ENCODE data around the gene TGOLN2. TPM values are rescaled to one million over a fixed set of nuclear protein-coding genes. Genes with fewer than 3 reads are reported as not detected.

The TGOLN2 gene
- total and polyA plus RNA-seq, 2 of the 13 experiments (the other 11 are each of a cell fraction or from before 2014, with no cell fraction given), result 99.6 to 155 TPM

GRCh38 chr2:85326406-85327159 lies 1.2 kb downstream of the TGOLN2 start (continued):
- TF ChIP-seq ZC3H4 (CRISPR knock-in tag; IDR thresholded peaks at IDR 0.05; ENCODE audit: borderline replicate concordance) (no peak), TAF1 (CRISPR knock-in tag; IDR thresholded peaks at IDR 0.05) (peak; percentile 68), ZNF660 (CRISPR knock-in tag; IDR thresholded peaks at IDR 0.05; ENCODE audit: borderline replicate concordance, low read depth) (no peak), ZNF646 (CRISPR knock-in tag; IDR thresholded peaks at IDR 0.05) (no peak), KDM5B (CRISPR knock-in tag; IDR thresholded peaks at IDR 0.05; ENCODE audit: borderline replicate concordance) (peak; percentile 18; the same call in 1 of the 2 replicates), CEBPZ (IDR thresholded peaks at IDR 0.05; ENCODE audit: low read length) (no peak), FOSL1 (CRISPR knock-in tag; IDR thresholded peaks at IDR 0.05; ENCODE audit: borderline replicate concordance) (no peak), RBAK (CRISPR knock-in tag; IDR thresholded peaks at IDR 0.05) (no peak), ZMAT3 (CRISPR knock-in tag; conservative IDR thresholded peaks at IDR 0.05) (no peak), ZNF235 (CRISPR knock-in tag; IDR thresholded peaks at IDR 0.05; ENCODE audit: borderline replicate concordance) (no peak), ASH2L (IDR thresholded peaks at IDR 0.05; ENCODE audit: insufficient read length, low read depth, low read length) (no peak), ZNF749 (CRISPR knock-in tag; IDR thresholded peaks at IDR 0.05; ENCODE audit: borderline replicate concordance) (no peak), NCOA1 (CRISPR knock-in tag; IDR thresholded peaks at IDR 0.05) (no peak), MXI1 (IDR thresholded peaks at IDR 0.05; ENCODE audit: borderline replicate concordance, low read depth, low read length) (no peak), UBTF (CRISPR knock-in tag; IDR thresholded peaks at IDR 0.05) (no peak; the same call in 1 of the 2 replicates), MXD1 (CRISPR knock-in tag; IDR thresholded peaks at IDR 0.05) (no peak), RFX1 (IDR thresholded peaks at IDR 0.05) (no peak)

Measured in HepG2 (cell line).